AG09309 (cell line): ENCODE results near the gene ELMO1.
"Not testable (repeated sequence)": the region's sequence is repeated elsewhere in the genome, so short reads cannot be mapped to it uniquely, and the experiment has no call there.

Experiments used
- DNase-seq: peaks from one replicate; pipeline ENCODE4 v3.0.0-alpha.2; 2010; ENCODE audit warnings: low read depth
- H3K4me3 ChIP-seq: 2 replicates; pipeline ENCODE4 v1.5.1; 2011; ENCODE audit warnings: mild to moderate bottlenecking, low read depth, low read length, moderate library complexity; ENCODE audit not compliant: control insufficient read depth
- TF ChIP-seq, protein P1 (sequence below): IDR thresholded peaks from 2 replicates; pipeline ENCODE4 v1.5.1; 2011; ENCODE audit warnings: mild to moderate bottlenecking, low read depth, low read length, inconsistent platforms; ENCODE audit not compliant: insufficient read depth, control insufficient read depth; ENCODE audit errors: missing control alignments

Gene ELMO1

GRCh38 chr7:36978461-36978860 lies 470.2 kb downstream of the ELMO1 start:
- H3K4me3 ChIP-seq = no peak overlapping the region
- DNase-seq = no peak
- TF ChIP-seq, protein P1, sequence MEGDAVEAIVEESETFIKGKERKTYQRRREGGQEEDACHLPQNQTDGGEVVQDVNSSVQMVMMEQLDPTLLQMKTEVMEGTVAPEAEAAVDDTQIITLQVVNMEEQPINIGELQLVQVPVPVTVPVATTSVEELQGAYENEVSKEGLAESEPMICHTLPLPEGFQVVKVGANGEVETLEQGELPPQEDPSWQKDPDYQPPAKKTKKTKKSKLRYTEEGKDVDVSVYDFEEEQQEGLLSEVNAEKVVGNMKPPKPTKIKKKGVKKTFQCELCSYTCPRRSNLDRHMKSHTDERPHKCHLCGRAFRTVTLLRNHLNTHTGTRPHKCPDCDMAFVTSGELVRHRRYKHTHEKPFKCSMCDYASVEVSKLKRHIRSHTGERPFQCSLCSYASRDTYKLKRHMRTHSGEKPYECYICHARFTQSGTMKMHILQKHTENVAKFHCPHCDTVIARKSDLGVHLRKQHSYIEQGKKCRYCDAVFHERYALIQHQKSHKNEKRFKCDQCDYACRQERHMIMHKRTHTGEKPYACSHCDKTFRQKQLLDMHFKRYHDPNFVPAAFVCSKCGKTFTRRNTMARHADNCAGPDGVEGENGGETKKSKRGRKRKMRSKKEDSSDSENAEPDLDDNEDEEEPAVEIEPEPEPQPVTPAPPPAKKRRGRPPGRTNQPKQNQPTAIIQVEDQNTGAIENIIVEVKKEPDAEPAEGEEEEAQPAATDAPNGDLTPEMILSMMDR = no peak

DNA sequence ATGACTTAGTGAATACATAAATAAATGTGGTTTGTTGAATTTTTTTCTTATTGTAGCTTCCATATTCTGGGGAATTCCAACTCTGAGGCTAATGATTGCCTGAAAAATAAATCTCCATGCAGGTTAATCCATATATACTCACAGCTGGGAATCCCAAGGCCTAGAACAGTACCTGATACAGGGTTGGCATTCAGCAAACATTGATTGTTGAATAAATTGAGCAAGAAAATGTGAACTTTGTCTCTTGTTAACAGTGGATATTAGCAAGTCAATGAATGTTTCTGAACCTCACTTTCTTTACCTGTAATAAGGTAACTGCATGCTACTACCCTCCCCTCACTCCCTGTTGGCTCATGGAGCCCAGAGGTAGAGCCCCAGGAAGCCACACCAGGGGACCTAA lies 470.8 kb downstream of the ELMO1 start:
- TF ChIP-seq, protein P1 = no peak
- no peak for DNase-seq

DNA sequence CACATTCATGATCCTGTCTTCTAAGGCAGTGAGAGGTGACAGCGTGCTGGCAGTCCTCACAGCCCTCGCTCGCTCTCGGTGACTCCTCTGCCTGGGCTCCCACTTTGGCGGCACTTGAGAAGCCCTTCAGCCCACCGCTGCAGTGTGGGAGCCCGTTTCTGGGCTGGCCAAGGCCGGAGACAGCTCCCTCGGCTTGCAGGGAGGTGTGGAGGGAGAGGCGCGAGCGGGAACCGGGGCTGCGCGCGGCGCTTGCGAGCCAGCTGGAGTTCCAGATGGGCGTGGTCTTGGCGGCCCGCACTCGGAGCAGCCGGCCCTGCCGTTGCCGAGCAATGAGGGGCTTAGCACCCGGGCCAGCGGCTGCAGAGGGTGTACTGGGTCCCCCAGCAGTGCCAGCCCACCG lies 475.1 kb downstream of the ELMO1 start:
- H3K4me3 ChIP-seq, DNase-seq: not testable (repeated sequence)

More for the DNA sequence above, 470.8 kb downstream of the ELMO1 start:
- no peak overlapping the region for H3K4me3 ChIP-seq

- TF ChIP-seq, protein P1 = no peak
- no peak overlapping the region for H3K4me3 ChIP-seq
- no peak for DNase-seq
Observed at GRCh38 chr7:36972140-36972518, 476.5 kb downstream of the ELMO1 start.

GRCh38 chr7:36971515-36972139 lies 477.0 kb downstream of the ELMO1 start:
- no peak for DNase-seq
- TF ChIP-seq, protein P1 = no peak
- H3K4me3 ChIP-seq = no peak overlapping the region

GRCh38 chr7:36970551-36971514 lies 477.8 kb downstream of the ELMO1 start:
- no peak for DNase-seq
- TF ChIP-seq, protein P1 = no peak
- H3K4me3 ChIP-seq = no peak overlapping the region

- H3K4me3 ChIP-seq = no peak overlapping the region
- TF ChIP-seq, protein P1 = no peak
- DNase-seq = no peak
Observed at GRCh38 chr7:36969376-36969775, 479.3 kb downstream of the ELMO1 start.
